Endothelial cell of umbilical vein (primary cell): ENCODE data around the gene TLCD3B. TPM values are rescaled to one million over a fixed set of nuclear protein-coding genes. Genes with fewer than 3 reads are reported as not detected.

Experiments used
- BruUV-seq: library from RNA; stranded (reverse); fragments of 400-500 nt; replicated peaks from 2 replicates; lab custom pipeline; 2021; lab: Mats Ljungman, UMichigan
- CTCF ChIA-PET: fragments of 300-600, 350-600 bp; sonication (Branson Sonifier 250); formaldehyde crosslinking; loops from one replicate; lab custom pipeline; 2021; ENCODE audit warnings: antibody characterized with exemption, inconsistent platforms; lab: Charles Lee
- POLR2A ChIA-PET: fragments of 300-600, 350-600 bp; sonication (Branson Sonifier 250); formaldehyde crosslinking; loops from one replicate; lab custom pipeline; 2021; ENCODE audit warnings: antibody characterized with exemption, inconsistent platforms; lab: Charles Lee
- DNase-seq: peaks from one replicate; pipeline ENCODE4 v3.0.0-alpha.2; 2011; ENCODE audit warnings: low read depth, low spot score
- FAIRE-seq: peaks from 2 replicates; lab custom pipeline; 2011; peaks lifted over from hg19 to GRCh38; lab: Jason Lieb, UNC
- H2AFZ ChIP-seq: 2 replicates; pipeline ENCODE4 v1.6.0; 2012; ENCODE audit warnings: low read depth, low read length, control low read depth, inconsistent platforms
- H3K27ac ChIP-seq: 2 replicates; pipeline ENCODE4 v1.5.1; 2011; ENCODE audit warnings: low read depth, mild to moderate bottlenecking, control low read depth, low read length, moderate library complexity; ENCODE audit not compliant: insufficient read depth
- H3K27me3 ChIP-seq, 2 experiments: 2 replicates each; pipeline versions ENCODE4 v1.6.0 to v1.6.1; 2011; ENCODE audit warnings: low read length in 2 of 2, mixed read lengths in 1 of 2; ENCODE audit not compliant: control insufficient read depth in 2 of 2, insufficient read depth in 2 of 2
- H3K36me3 ChIP-seq, 2 experiments: 2 replicates in 1 of 2; 3 replicates in 1 of 2; pipeline ENCODE4 v1.5.1; 2011; ENCODE audit warnings: low read length in 2 of 2, mild to moderate bottlenecking in 1 of 2, moderate library complexity in 1 of 2; ENCODE audit not compliant: control insufficient read depth in 2 of 2, insufficient read depth in 2 of 2; ENCODE audit errors: extremely low read depth in 1 of 2
- H3K4me1 ChIP-seq: 3 replicates; pipeline ENCODE4 v1.5.1; 2011; ENCODE audit warnings: mild to moderate bottlenecking, low read length; ENCODE audit not compliant: control insufficient read depth, insufficient read depth; ENCODE audit errors: extremely low read depth
- H3K4me2 ChIP-seq: 2 replicates; pipeline ENCODE4 v1.6.1; 2011; ENCODE audit warnings: low read length, control low read depth, mixed read lengths; ENCODE audit not compliant: insufficient read depth
- H3K4me3 ChIP-seq, 3 experiments: fragments of 200-600 bp in 1 of 3; sonication (generic), shearing (Covaris generic) in 1 of 3; replicated peaks in 1 of 3; 2 replicates each; pipeline ENCODE4 v1.5.1; 2011 to 2016; ENCODE audit warnings: control low read depth in 3 of 3, low read length in 3 of 3, mild to moderate bottlenecking in 2 of 3, inconsistent platforms in 1 of 3, low read depth in 1 of 3, moderate library complexity in 1 of 3; ENCODE audit not compliant: insufficient read depth in 1 of 3
- H3K79me2 ChIP-seq: 2 replicates; pipeline ENCODE4 v1.6.0; 2012; ENCODE audit warnings: low read length, inconsistent platforms; ENCODE audit not compliant: control insufficient read depth, insufficient read depth
- H3K9ac ChIP-seq: replicated peaks from 2 replicates; pipeline ENCODE3; 2011; ENCODE audit warnings: low read length, control low read depth; ENCODE audit not compliant: insufficient read depth; ENCODE audit errors: extremely low read depth
- H3K9me1 ChIP-seq: replicated peaks from 3 replicates; pipeline ENCODE4 v1.6.0; 2011; ENCODE audit warnings: mild to moderate bottlenecking, low read length; ENCODE audit not compliant: control insufficient read depth, insufficient read depth; ENCODE audit errors: extremely low read depth
- H3K9me3 ChIP-seq: replicated peaks from 2 replicates; pipeline ENCODE4 v1.5.1; 2012; ENCODE audit warnings: low read length, inconsistent platforms; ENCODE audit not compliant: control insufficient read depth, insufficient read depth
- H4K20me1 ChIP-seq: replicated peaks from 2 replicates; pipeline ENCODE3; 2011; ENCODE audit warnings: mild to moderate bottlenecking, low read length; ENCODE audit not compliant: control insufficient read depth, insufficient read depth; ENCODE audit errors: extremely low read depth
- CTCF ChIP-seq, 2 donors: IDR thresholded peaks; 1 replicate in 1 of 2; 2 replicates in 1 of 2; pipeline ENCODE4 v1.5.1; 2011; ENCODE audit warnings: low read length in 2 of 2, mild to moderate bottlenecking in 2 of 2, moderate library complexity in 2 of 2, control low read depth in 1 of 2, inconsistent platforms in 1 of 2, low read depth in 1 of 2; ENCODE audit not compliant: insufficient read depth in 1 of 2; ENCODE audit errors: extremely low read depth in 1 of 2
- EZH2 ChIP-seq: IDR thresholded peaks from 2 replicates; pipeline ENCODE4 v1.6.1; 2012; ENCODE audit warnings: borderline replicate concordance, low read depth, mild to moderate bottlenecking, moderate library complexity, low read length, inconsistent platforms; ENCODE audit not compliant: severe bottlenecking
- FOS ChIP-seq: IDR thresholded peaks from 2 replicates; pipeline ENCODE4 v1.6.1; 2011; ENCODE audit warnings: mild to moderate bottlenecking, low read length, moderate library complexity, borderline replicate concordance; ENCODE audit not compliant: insufficient read depth
- GATA2 ChIP-seq: IDR thresholded peaks from 2 replicates; pipeline ENCODE4 v1.7.0; 2011; ENCODE audit warnings: low read depth, mild to moderate bottlenecking, moderate library complexity, mixed read lengths, low read length; ENCODE audit not compliant: insufficient read length, insufficient read depth
- JUN ChIP-seq: IDR thresholded peaks from 2 replicates; pipeline ENCODE4 v1.6.1; 2011; ENCODE audit warnings: borderline replicate concordance, low read depth; ENCODE audit not compliant: insufficient read length, insufficient read depth
- MAX ChIP-seq: IDR thresholded peaks from 2 replicates; pipeline ENCODE4 v1.6.1; 2011; ENCODE audit not compliant: insufficient read depth, insufficient read length
- MYC ChIP-seq: IDR thresholded peaks from one replicate; pipeline ENCODE4 v1.6.1; 2011; ENCODE audit warnings: mild to moderate bottlenecking, low read depth, low read length
- POLR2A ChIP-seq: IDR thresholded peaks from 2 replicates; pipeline ENCODE4 v1.6.1; 2012; ENCODE audit warnings: low read depth, mild to moderate bottlenecking, control low read depth, low read length
- POLR2AphosphoS5 ChIP-seq: IDR thresholded peaks from 2 replicates; pipeline ENCODE4 v1.6.1; 2012; ENCODE audit warnings: low read depth, mild to moderate bottlenecking, control low read depth, low read length, moderate library complexity; ENCODE audit not compliant: insufficient read depth
- dilution Hi-C: fragments of 300-500 bp; cut with MboI; formaldehyde crosslinking; loops from one replicate; pipeline ENCODE4 v1.15.0; 2019; ENCODE audit warnings: low sequenced_read_pairs; ENCODE audit not compliant: extremely low pct_ligation_motif_present
- intact Hi-C: fragments of 100-400 bp; cut with micrococcal nuclease; formaldehyde crosslinking; loops from one replicate; pipeline ENCODE4 v1.10.0; 2022
- polyA plus RNA-seq, 4 experiments: library from polyadenylated mRNA; depleted of rRNA in 3 of 4; stranded (reverse) in 3 of 4; unstranded in 1 of 4; fragments of >200 nt; gene quantifications; 2 replicates each; pipeline versions ENCODE4 v1.2.1 to v1.2.3, GENCODE V29; 2011 to 2012; ENCODE audit warnings: missing spikeins in 1 of 4
- total RNA-seq: library from RNA; stranded (reverse); gene quantifications from 2 replicates; pipeline ENCODE4 v1.2.3, GENCODE V29; 2021

Gene TLCD3B
- total and polyA plus RNA-seq, 2 donors (not counting 3 experiments of a cell fraction or from before 2014, with no cell fraction given): 0.37 to 0.86 TPM

- peak; percentile 11 for DNase-seq
- Histone ChIP-seq H3K9me1 (no peaks in the 10 kb centered on the region), H3K9ac (no peak overlapping the region), H3K79me2 (no peaks in the 10 kb centered on the region), H3K27me3 (peaks cover 9 to 12% of the 10 kb centered on the region in 2 experiments), H3K9me3 (no peaks in the 10 kb centered on the region), H4K20me1 (no peaks in the 10 kb centered on the region), H3K27ac (no peak overlapping the region), H3K4me1 (no peaks in the 10 kb centered on the region), H3K4me3 (no peak overlapping the region), H2AFZ (no peak overlapping the region), H3K36me3 (peaks cover 0 to 5% of the 10 kb centered on the region in 2 experiments), H3K4me2 (no peak overlapping the region)
- FAIRE-seq: peak; percentile 55
- POLR2A ChIA-PET: no interaction called here
- intact Hi-C loops: loop anchor here (1.0 kb wide), 1 partner anchor 9 kb away; the partner anchor contains the start of gene INO80E
- TF ChIP-seq MAX: no peak
- peak; percentile 73 to 88 for TF ChIP-seq CTCF (IDR thresholded peaks at IDR 0.05; ENCODE audit: extremely low read depth in 1 of 2, insufficient read depth in 1 of 2, low read depth in 1 of 2, low read length in 2 of 2)
- dilution Hi-C loops: no loop called here
- CTCF ChIA-PET: interaction anchor here (0.5 to 3.8 kb wide), 27 partner anchors 8 to 314 kb away, joined by 3 to 26 read pairs (median 4); partner anchors contain the start of genes ASPHD1, PAGR1, TAOK2 and TMEM219
- BruUV-seq: TSS peak; percentile 37
Measured at GRCh38 chr16:30005341-30006094, 25.6 kb downstream of the TLCD3B start.

GRCh38 chr16:30004811-30005242 is 26.2 kb downstream of the TLCD3B start:
- H3K79me2 ChIP-seq: no peaks in the 10 kb centered on the region
- no peak overlapping the region for H3K4me2 ChIP-seq
- DNase-seq: no peak
- H3K9me1 ChIP-seq: no peaks in the 10 kb centered on the region
- no TSS peak for BruUV-seq
- ChIA-PET CTCF (interaction anchor here (0.6 to 3.8 kb wide), 9 partner anchors 10 to 305 kb away, joined by 3 to 26 read pairs (median 10); partner anchors contain the start of genes ASPHD1 and TMEM219), POLR2A (no interaction called here)
- TF ChIP-seq POLR2AphosphoS5: no peak
- no peak for TF ChIP-seq GATA2
- no peak for TF ChIP-seq MYC
- no peak for TF ChIP-seq FOS
- TF ChIP-seq JUN: no peak
- TF ChIP-seq CTCF (IDR thresholded peaks at IDR 0.05; ENCODE audit: extremely low read depth in 1 of 2, insufficient read depth in 1 of 2, low read depth in 1 of 2, low read length in 2 of 2): no peak
- no peak for TF ChIP-seq MAX
- TF ChIP-seq POLR2A: no peak
- TF ChIP-seq EZH2: no peak
- H3K4me3 ChIP-seq: no peak overlapping the region
- no peak overlapping the region for H3K27ac ChIP-seq
- peaks cover 0 to 7% of the 10 kb centered on the region in 2 experiments for H3K36me3 ChIP-seq
- no peaks in the 10 kb centered on the region for H4K20me1 ChIP-seq
- no peaks in the 10 kb centered on the region for H3K9me3 ChIP-seq
- no peak overlapping the region for H2AFZ ChIP-seq
- peaks cover 2 to 5% of the 10 kb centered on the region in 2 experiments for H3K27me3 ChIP-seq
- no peaks in the 10 kb centered on the region for H3K4me1 ChIP-seq
- intact Hi-C loops (loop anchor here (1.0 kb wide), 1 partner anchor 9 kb away; the partner anchor contains the start of gene INO80E), dilution Hi-C loops (no loop called here)
- H3K9ac ChIP-seq: no peak overlapping the region
- no peak for FAIRE-seq
